WTC11 (cell line): Measurements from ENCODE around the gene SCEL. TPM values are rescaled to one million over a fixed set of nuclear protein-coding genes. Genes with fewer than 3 reads are reported as not detected.

Source experiments
- ATAC-seq: fragments of 200-7000 bp; cut with Tn5 transposase; 2 replicates; pipeline ENCODE4 v1.10.0; 2021; ENCODE audit warnings: mild to moderate bottlenecking, moderate library complexity
- CTCF ChIA-PET: fragments of 300-600 bp; sonication (Branson Sonifier 250); formaldehyde crosslinking; loops from one replicate; lab custom pipeline; 2021; ENCODE audit warnings: antibody characterized with exemption; lab: Charles Lee
- POLR2A ChIA-PET: fragments of 350-600 bp; sonication (Branson Sonifier 250); formaldehyde crosslinking; loops from one replicate; lab custom pipeline; 2021; ENCODE audit warnings: antibody characterized with exemption; lab: Charles Lee
- DNase-seq: peaks from one replicate; pipeline ENCODE4 v3.0.0; 2021; ENCODE audit warnings: low spot score
- H3K27ac Mint-ChIP-seq: 2 replicates; pipeline ENCODE4 v1.8.0; 2021; ENCODE audit warnings: mixed read lengths
- H3K27me3 Mint-ChIP-seq: 2 replicates; pipeline ENCODE4 v1.8.0; 2021; ENCODE audit warnings: low read depth, mild to moderate bottlenecking, moderate library complexity, mixed read lengths
- H3K36me3 Mint-ChIP-seq: 2 replicates; pipeline ENCODE4 v1.8.0; 2021; ENCODE audit warnings: mixed read lengths
- H3K4me1 Mint-ChIP-seq: 2 replicates; pipeline ENCODE4 v1.8.0; 2022; ENCODE audit warnings: mixed read lengths
- H3K4me3 Mint-ChIP-seq: 2 replicates; pipeline ENCODE4 v1.8.0; 2021; ENCODE audit warnings: mild to moderate bottlenecking, moderate library complexity, mixed read lengths
- H3K9me3 Mint-ChIP-seq: 2 replicates; pipeline ENCODE4 v1.8.0; 2021; ENCODE audit warnings: mixed read lengths
- E2F5 ChIP-seq: sonication (generic); formaldehyde crosslinking; IDR thresholded peaks from 2 replicates; pipeline ENCODE4 v1.8.1; 2022; ENCODE audit warnings: mild to moderate bottlenecking, moderate library complexity, missing genetic modification reagents
- ESRRA ChIP-seq: sonication (generic); formaldehyde crosslinking; IDR thresholded peaks from 2 replicates; pipeline ENCODE4 v1.8.1; 2022; ENCODE audit warnings: mild to moderate bottlenecking, missing genetic modification reagents, borderline replicate concordance
- NFYB ChIP-seq: sonication (generic); formaldehyde crosslinking; conservative IDR thresholded peaks from 2 replicates; pipeline ENCODE4 v1.8.0; 2022; ENCODE audit warnings: low read depth, missing genetic modification reagents
- NR2C2 ChIP-seq: sonication (generic); formaldehyde crosslinking; IDR thresholded peaks from 2 replicates; pipeline ENCODE4 v1.8.0; 2022; ENCODE audit warnings: mild to moderate bottlenecking, missing genetic modification reagents
- OVOL2 ChIP-seq: fragments of 250-450 bp; sonication (Bioruptor Pico); IDR thresholded peaks from 2 replicates; pipeline ENCODE4 v1.9.0; 2021; ENCODE audit warnings: mild to moderate bottlenecking, borderline replicate concordance
- STAT6 ChIP-seq: sonication (generic); formaldehyde crosslinking; conservative IDR thresholded peaks from 2 replicates; pipeline ENCODE4 v1.8.1; 2023; ENCODE audit warnings: mild to moderate bottlenecking, low read depth, missing genetic modification reagents, moderate library complexity
- TEAD1 ChIP-seq: sonication (generic); formaldehyde crosslinking; IDR thresholded peaks from 2 replicates; pipeline ENCODE4 v1.8.0; 2022; ENCODE audit warnings: mild to moderate bottlenecking, missing genetic modification reagents
- TP53 ChIP-seq: sonication (generic); formaldehyde crosslinking; IDR thresholded peaks from 2 replicates; pipeline ENCODE4 v1.8.1; 2023; ENCODE audit warnings: mild to moderate bottlenecking, missing genetic modification reagents
- ZBTB21 ChIP-seq: sonication (generic); formaldehyde crosslinking; IDR thresholded peaks from 2 replicates; pipeline ENCODE4 v1.8.1; 2023; ENCODE audit warnings: mild to moderate bottlenecking, missing genetic modification reagents, borderline replicate concordance
- ZNF232 ChIP-seq: sonication (generic); formaldehyde crosslinking; IDR thresholded peaks from 2 replicates; pipeline ENCODE4 v1.8.0; 2022; ENCODE audit warnings: mild to moderate bottlenecking, missing genetic modification reagents
- ZNF317 ChIP-seq: sonication (generic); formaldehyde crosslinking; IDR thresholded peaks from 2 replicates; pipeline ENCODE4 v1.8.1; 2023; ENCODE audit warnings: low read depth, mild to moderate bottlenecking, moderate library complexity, missing genetic modification reagents, borderline replicate concordance
- ZNF416 ChIP-seq: fragments of 250-450 bp; sonication (Bioruptor Pico); IDR thresholded peaks from 2 replicates; pipeline ENCODE4 v1.9.0; 2021; ENCODE audit warnings: mild to moderate bottlenecking, inconsistent platforms
- ZNF423 ChIP-seq: fragments of 250-450 bp; sonication (Bioruptor Pico); IDR thresholded peaks from 2 replicates; pipeline ENCODE4 v2.1.2; 2022; ENCODE audit warnings: mild to moderate bottlenecking, moderate library complexity
- ZSCAN18 ChIP-seq: fragments of 250-450 bp; sonication (Bioruptor Pico); IDR thresholded peaks from 2 replicates; pipeline ENCODE4 v2.1.2; 2022; ENCODE audit warnings: mild to moderate bottlenecking, moderate library complexity
- total RNA-seq: library from RNA; stranded (reverse); gene quantifications from 3 replicates; pipeline ENCODE4 v1.2.3, GENCODE V29; 2021
- TF ChIP-seq, protein P1 (sequence below): sonication (generic); formaldehyde crosslinking; IDR thresholded peaks from 2 replicates; pipeline ENCODE4 v1.8.1; 2022; ENCODE audit warnings: low read depth, missing genetic modification reagents, borderline replicate concordance
- TF ChIP-seq, protein P2 (sequence below): fragments of 250-450 bp; sonication (Bioruptor Pico); IDR thresholded peaks from 2 replicates; pipeline ENCODE4 v1.9.0; 2021; ENCODE audit warnings: moderate library complexity, mild to moderate bottlenecking, inconsistent platforms, borderline replicate concordance

The SCEL gene
- total RNA-seq, 1 experiment from 2014 or later = not detected

- TF ChIP-seq ZSCAN18 (CRISPR knock-in tag) = no peak
- TF ChIP-seq TP53 (CRISPR knock-in tag) = no peak
- TF ChIP-seq, protein P1, sequence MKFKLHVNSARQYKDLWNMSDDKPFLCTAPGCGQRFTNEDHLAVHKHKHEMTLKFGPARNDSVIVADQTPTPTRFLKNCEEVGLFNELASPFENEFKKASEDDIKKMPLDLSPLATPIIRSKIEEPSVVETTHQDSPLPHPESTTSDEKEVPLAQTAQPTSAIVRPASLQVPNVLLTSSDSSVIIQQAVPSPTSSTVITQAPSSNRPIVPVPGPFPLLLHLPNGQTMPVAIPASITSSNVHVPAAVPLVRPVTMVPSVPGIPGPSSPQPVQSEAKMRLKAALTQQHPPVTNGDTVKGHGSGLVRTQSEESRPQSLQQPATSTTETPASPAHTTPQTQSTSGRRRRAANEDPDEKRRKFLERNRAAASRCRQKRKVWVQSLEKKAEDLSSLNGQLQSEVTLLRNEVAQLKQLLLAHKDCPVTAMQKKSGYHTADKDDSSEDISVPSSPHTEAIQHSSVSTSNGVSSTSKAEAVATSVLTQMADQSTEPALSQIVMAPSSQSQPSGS (CRISPR knock-in tag) = no peak
- TF ChIP-seq, protein P2, sequence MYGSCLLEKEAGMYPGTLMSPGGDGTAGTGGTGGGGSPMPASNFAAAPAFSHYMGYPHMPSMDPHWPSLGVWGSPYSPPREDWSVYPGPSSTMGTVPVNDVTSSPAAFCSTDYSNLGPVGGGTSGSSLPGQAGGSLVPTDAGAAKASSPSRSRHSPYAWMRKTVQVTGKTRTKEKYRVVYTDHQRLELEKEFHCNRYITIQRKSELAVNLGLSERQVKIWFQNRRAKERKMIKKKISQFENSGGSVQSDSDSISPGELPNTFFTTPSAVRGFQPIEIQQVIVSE (CRISPR knock-in tag) = no peak
Observed at GRCh38 chr13:77600701-77601100, 65.2 kb downstream of the SCEL start (continued).

DNA sequence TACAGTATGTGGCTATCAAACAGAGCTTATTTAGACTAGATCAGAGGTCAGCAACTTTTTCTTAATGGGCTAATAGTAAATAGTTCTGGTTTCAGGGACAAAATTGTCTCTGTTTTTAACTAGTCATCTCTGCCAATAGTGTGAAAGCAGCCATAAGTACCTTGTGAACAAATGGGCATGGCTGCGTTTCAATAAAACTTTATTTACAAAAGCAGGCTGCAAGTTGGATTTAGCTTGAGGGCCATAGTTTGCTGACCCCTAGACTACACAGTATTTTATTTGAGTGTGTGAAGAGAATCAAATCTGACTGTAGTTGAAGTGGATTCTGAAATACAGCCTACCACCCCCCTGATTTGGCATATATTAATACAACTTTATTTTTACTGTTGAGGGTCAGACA, 75.6 kb downstream of the SCEL start:
- Mint-ChIP-seq H3K27me3 (no peaks in the 10 kb centered on the region), H3K4me3 (no peak overlapping the region), H3K36me3 (no peaks in the 10 kb centered on the region), H3K4me1 (peaks cover 6% of the 10 kb centered on the region), H3K9me3 (no peaks in the 10 kb centered on the region), H3K27ac (no peak overlapping the region)
- ChIA-PET CTCF (no interaction called here), POLR2A (no interaction called here)
- DNase-seq (no peak), ATAC-seq (no peak)
- TF ChIP-seq ZBTB21 (no peak), NFYB (CRISPR knock-in tag) (no peak), ZNF232 (CRISPR knock-in tag) (no peak), OVOL2 (CRISPR knock-in tag) (no peak), ZNF416 (CRISPR knock-in tag) (no peak), ZNF423 (CRISPR knock-in tag) (no peak), ESRRA (CRISPR knock-in tag) (no peak), E2F5 (CRISPR knock-in tag) (no peak), ZNF317 (CRISPR knock-in tag) (no peak), TEAD1 (no peak), NR2C2 (CRISPR knock-in tag) (no peak), STAT6 (CRISPR knock-in tag) (no peak)
- TF ChIP-seq, protein P1 (CRISPR knock-in tag) = no peak
